SK-N-SH treated with all-trans-retinoic acid at 6 μM for 48 hours (cell line): ENCODE data around the gene SH3D21.

Experiments
- ATAC-seq: fragments of 200-7000 bp; cut with Tn5 transposase; 3 replicates; pipeline ENCODE4 v1.9.1; 2020; ENCODE audit warnings: mild to moderate bottlenecking, moderate library complexity
- ARNTL ChIP-seq: fragments of 450-650 bp; formaldehyde crosslinking; IDR thresholded peaks from 2 replicates; pipeline ENCODE4 v1.5.0; 2020; ENCODE audit warnings: low read depth, mild to moderate bottlenecking, moderate library complexity, borderline replicate concordance
- BACH2 ChIP-seq: fragments of 250-450 bp; sonication (Bioruptor Pico); IDR thresholded peaks from 2 replicates; pipeline ENCODE4 v1.9.0; 2021; ENCODE audit warnings: mild to moderate bottlenecking, borderline replicate concordance
- CREB5 ChIP-seq: fragments of 250-450 bp; sonication (Bioruptor Pico); IDR thresholded peaks from 2 replicates; pipeline ENCODE4 v1.5.1; 2020; ENCODE audit warnings: low read depth, mild to moderate bottlenecking, moderate library complexity
- CSDC2 ChIP-seq: fragments of 250-450 bp; sonication (Bioruptor Pico); IDR thresholded peaks from 2 replicates; pipeline ENCODE4 v1.5.0; 2020; ENCODE audit warnings: mild to moderate bottlenecking, moderate library complexity
- CSRNP3 ChIP-seq: fragments of 250-450 bp; sonication (Bioruptor Pico); IDR thresholded peaks from 2 replicates; pipeline ENCODE4 v1.5.1; 2021; ENCODE audit warnings: mild to moderate bottlenecking, moderate library complexity
- ESRRG ChIP-seq: fragments of 250-450 bp; sonication (Bioruptor Pico); IDR thresholded peaks from 2 replicates; pipeline ENCODE4 v1.6.1; 2021; ENCODE audit warnings: mild to moderate bottlenecking
- GLIS3 ChIP-seq: fragments of 250-450 bp; sonication (Bioruptor Pico); IDR thresholded peaks from 2 replicates; pipeline ENCODE4 v1.5.0; 2020; ENCODE audit warnings: mild to moderate bottlenecking, moderate library complexity
- ISL1 ChIP-seq: fragments of 250-450 bp; sonication (Bioruptor Pico); IDR thresholded peaks from 2 replicates; pipeline ENCODE4 v2.1.2; 2022; ENCODE audit warnings: mild to moderate bottlenecking, moderate library complexity
- OSR1 ChIP-seq: fragments of 250-450 bp; sonication (Bioruptor Pico); IDR thresholded peaks from 2 replicates; pipeline ENCODE4 v1.8.0; 2022; ENCODE audit warnings: moderate library complexity, mild to moderate bottlenecking, inconsistent platforms
- POU6F1 ChIP-seq: fragments of 250-450 bp; sonication (Bioruptor Pico); IDR thresholded peaks from 2 replicates; pipeline ENCODE4 v1.8.0; 2021; ENCODE audit warnings: low read depth, mild to moderate bottlenecking, moderate library complexity, borderline replicate concordance
- PPARA ChIP-seq: fragments of 250-450 bp; sonication (Bioruptor Pico); IDR thresholded peaks from 2 replicates; pipeline ENCODE4 v1.5.0; 2020; ENCODE audit warnings: mild to moderate bottlenecking, borderline replicate concordance
- RARB ChIP-seq: fragments of 250-450 bp; sonication (Bioruptor Pico); IDR thresholded peaks from 2 replicates; pipeline ENCODE4 v1.8.0; 2021; ENCODE audit warnings: mild to moderate bottlenecking, moderate library complexity
- SNAI2 ChIP-seq: fragments of 250-450 bp; sonication (Bioruptor Pico); IDR thresholded peaks from 2 replicates; pipeline ENCODE4 v1.5.0; 2020; ENCODE audit warnings: mild to moderate bottlenecking, moderate library complexity
- TCF4 ChIP-seq: fragments of 250-450 bp; sonication (Bioruptor Pico); IDR thresholded peaks from 2 replicates; pipeline ENCODE4 v1.8.0; 2021; ENCODE audit warnings: mild to moderate bottlenecking, moderate library complexity, borderline replicate concordance
- TOX ChIP-seq: fragments of 250-450 bp; sonication (Bioruptor Pico); IDR thresholded peaks from 2 replicates; pipeline ENCODE4 v1.8.0; 2021; ENCODE audit warnings: mild to moderate bottlenecking, moderate library complexity, borderline replicate concordance
- TSHZ2 ChIP-seq: fragments of 250-450 bp; sonication (Bioruptor Pico); IDR thresholded peaks from 2 replicates; pipeline ENCODE4 v1.5.0; 2020; ENCODE audit warnings: mild to moderate bottlenecking, moderate library complexity
- ZC3H10 ChIP-seq: fragments of 250-450 bp; sonication (Bioruptor Pico); IDR thresholded peaks from 2 replicates; pipeline ENCODE4 v1.5.1; 2021; ENCODE audit warnings: mild to moderate bottlenecking, moderate library complexity
- ZFP3 ChIP-seq: fragments of 250-450 bp; sonication (Bioruptor Pico); IDR thresholded peaks from 2 replicates; pipeline ENCODE4 v1.5.0; 2020; ENCODE audit warnings: mild to moderate bottlenecking, moderate library complexity
- ZFP30 ChIP-seq: fragments of 450-650 bp; formaldehyde crosslinking; IDR thresholded peaks from 2 replicates; pipeline ENCODE4 v1.5.0; 2022; ENCODE audit warnings: mild to moderate bottlenecking, moderate library complexity
- ZNF565 ChIP-seq: fragments of 450-650 bp; formaldehyde crosslinking; conservative IDR thresholded peaks from 2 replicates; pipeline ENCODE4 v1.5.0; 2020; ENCODE audit warnings: low read depth, mild to moderate bottlenecking, moderate library complexity
- ZNF70 ChIP-seq: fragments of 450-650 bp; formaldehyde crosslinking; IDR thresholded peaks from 2 replicates; pipeline ENCODE4 v1.5.0; 2020; ENCODE audit warnings: mild to moderate bottlenecking, moderate library complexity
- ZNF8 ChIP-seq: fragments of 450-650 bp; formaldehyde crosslinking; IDR thresholded peaks from 2 replicates; pipeline ENCODE4 v1.5.0; 2020; ENCODE audit warnings: mild to moderate bottlenecking, moderate library complexity

SH3D21 gene

GRCh38 chr1:36326499-36326898, 20.3 kb downstream of the SH3D21 start:
- TF ChIP-seq GLIS3 (CRISPR knock-in tag) (no peak), BACH2 (CRISPR knock-in tag) (no peak), TOX (no peak), TSHZ2 (CRISPR knock-in tag) (no peak), ZC3H10 (CRISPR knock-in tag) (no peak), CSRNP3 (CRISPR knock-in tag) (no peak), CREB5 (CRISPR knock-in tag) (no peak), ZFP30 (no peak)

GRCh38 chr1:36327421-36328087, 21.4 kb downstream of the SH3D21 start:
- no peak for ATAC-seq
- TF ChIP-seq BACH2 (CRISPR knock-in tag) (no peak), ZFP3 (CRISPR knock-in tag) (no peak), ZC3H10 (CRISPR knock-in tag) (no peak), TCF4 (CRISPR knock-in tag) (no peak), ZFP30 (no peak), CREB5 (CRISPR knock-in tag) (no peak), ZNF565 (CRISPR knock-in tag) (no peak), RARB (CRISPR knock-in tag) (no peak), SNAI2 (CRISPR knock-in tag) (no peak), ZNF8 (CRISPR knock-in tag) (no peak), GLIS3 (CRISPR knock-in tag) (no peak), ZNF70 (CRISPR knock-in tag) (no peak), ESRRG (CRISPR knock-in tag) (no peak), ISL1 (CRISPR knock-in tag) (no peak)

More at GRCh38 chr1:36326499-36326898, 20.3 kb downstream of the SH3D21 start:
- no peak for ATAC-seq

- no peak for ATAC-seq
- no peak for TF ChIP-seq ZC3H10 (CRISPR knock-in tag)
- TF ChIP-seq SNAI2 (CRISPR knock-in tag) = no peak
- TF ChIP-seq ZFP3 (CRISPR knock-in tag) = no peak
- TF ChIP-seq CSRNP3 (CRISPR knock-in tag) = no peak
- no peak for TF ChIP-seq CREB5 (CRISPR knock-in tag)
- no peak for TF ChIP-seq CSDC2
- no peak for TF ChIP-seq RARB (CRISPR knock-in tag)
- no peak for TF ChIP-seq ARNTL (CRISPR knock-in tag)
- TF ChIP-seq ZNF8 (CRISPR knock-in tag) = no peak
- no peak for TF ChIP-seq TCF4 (CRISPR knock-in tag)
- no peak for TF ChIP-seq ESRRG (CRISPR knock-in tag)
- TF ChIP-seq ISL1 (CRISPR knock-in tag) = no peak
- TF ChIP-seq PPARA = no peak
- TF ChIP-seq TSHZ2 (CRISPR knock-in tag) = no peak
- TF ChIP-seq OSR1 (CRISPR knock-in tag) = no peak
- TF ChIP-seq GLIS3 (CRISPR knock-in tag) = no peak
- no peak for TF ChIP-seq POU6F1 (CRISPR knock-in tag)
Measured at GRCh38 chr1:36328088-36328480, 21.9 kb downstream of the SH3D21 start.
